Left ventricle myocardium inferior (tissue), 1 donor: ENCODE data around the gene SAMD4A. TPM values are rescaled to one million over a fixed set of nuclear protein-coding genes. Genes with fewer than 3 reads are reported as not detected.
A peak's percentile ranks its signal among the peaks of the same experiment; 100 is the strongest.

ENCODE experiments used
- DNase-seq: peaks from one replicate; pipeline ENCODE4 v3.0.0-alpha.2; 2020
- H3K27ac ChIP-seq: fragments of 200-600 bp; replicated peaks from 2 replicates; pipeline ENCODE4 v1.8.0; 2021
- H3K27me3 ChIP-seq: fragments of 200-600 bp; 2 replicates; pipeline ENCODE4 v1.8.0; 2021; ENCODE audit warnings: low read depth
- H3K36me3 ChIP-seq: fragments of 200-600 bp; 2 replicates; pipeline ENCODE4 v1.8.0; 2021
- H3K4me1 ChIP-seq: fragments of 200-600 bp; 2 replicates; pipeline ENCODE4 v1.8.0; 2021
- H3K4me3 ChIP-seq: fragments of 200-600 bp; 2 replicates; pipeline ENCODE4 v1.8.0; 2021; ENCODE audit warnings: mild to moderate bottlenecking, moderate library complexity
- H3K9me3 ChIP-seq: fragments of 200-600 bp; replicated peaks from 2 replicates; pipeline ENCODE4 v1.8.0; 2021
- CTCF ChIP-seq: fragments of 200-600 bp; IDR thresholded peaks from 2 replicates; pipeline ENCODE4 v1.8.0; 2021; ENCODE audit warnings: antibody characterized with exemption, mild to moderate bottlenecking, borderline replicate concordance
- intact Hi-C: fragments of 100-400 bp; cut with micrococcal nuclease; formaldehyde crosslinking; loops from one replicate; pipeline ENCODE4 v1.11.0; 2022
- total RNA-seq: library from RNA; stranded (reverse); fragmentation: NEBNext Ultra II Directional; extraction: Animal tissue kit (Norgen Biotek cat#: 25700); gene quantifications from one replicate; pipeline ENCODE4 v1.2.1, GENCODE V29; 2021
- donor health status: DM: no; HTN: yes; CAD: no; lungs with severe emphysema.

Gene SAMD4A
- total RNA-seq, 1 donor from 2014 or later, result 173 TPM

GRCh38 chr14:54633076-54633475, 66.1 kb downstream of the SAMD4A start:
- TF ChIP-seq CTCF, result no peak
- no peak for DNase-seq
- H3K27ac ChIP-seq, result peak overlapping the region; percentile 25
- no peak overlapping the region for H3K4me3 ChIP-seq
- intact Hi-C loops, result no loop called here
- no peaks in the 10 kb centered on the region for H3K9me3 ChIP-seq
- H3K36me3 ChIP-seq, result no peaks in the 10 kb centered on the region
- no peaks in the 10 kb centered on the region for H3K27me3 ChIP-seq
- peaks cover 81% of the 10 kb centered on the region for H3K4me1 ChIP-seq

GRCh38 chr14:54637270-54638134, 70.6 kb downstream of the SAMD4A start:
- H3K27ac ChIP-seq, result no peak overlapping the region
- intact Hi-C loops, result no loop called here
- TF ChIP-seq CTCF, result no peak

GRCh38 chr14:54638135-54638446, 71.2 kb downstream of the SAMD4A start:
- no peaks in the 10 kb centered on the region for H3K27me3 ChIP-seq

More at GRCh38 chr14:54637270-54638134, 70.6 kb downstream of the SAMD4A start:
- Histone ChIP-seq H3K4me1 (peaks cover 93% of the 10 kb centered on the region), H3K4me3 (no peak overlapping the region), H3K27me3 (no peaks in the 10 kb centered on the region), H3K36me3 (no peaks in the 10 kb centered on the region), H3K9me3 (no peaks in the 10 kb centered on the region)
- no peak for DNase-seq

GRCh38 chr14:54639611-54640010, 72.7 kb downstream of the SAMD4A start:
- Histone ChIP-seq H3K9me3 (no peaks in the 10 kb centered on the region), H3K36me3 (no peaks in the 10 kb centered on the region), H3K4me1 (peaks cover 93% of the 10 kb centered on the region), H3K27ac (no peak overlapping the region), H3K4me3 (no peak overlapping the region), H3K27me3 (no peaks in the 10 kb centered on the region)
- DNase-seq, result no peak
- intact Hi-C loops, result no loop called here
- TF ChIP-seq CTCF, result no peak

More at GRCh38 chr14:54638135-54638446, 71.2 kb downstream of the SAMD4A start:
- Histone ChIP-seq H3K9me3 (no peaks in the 10 kb centered on the region), H3K4me3 (no peak overlapping the region), H3K4me1 (peaks cover 93% of the 10 kb centered on the region), H3K36me3 (no peaks in the 10 kb centered on the region), H3K27ac (no peak overlapping the region)
- no peak for TF ChIP-seq CTCF
- intact Hi-C loops, result no loop called here
- DNase-seq, result no peak

GRCh38 chr14:54640506-54640905, 73.6 kb downstream of the SAMD4A start:
- intact Hi-C loops, result no loop called here
- Histone ChIP-seq H3K4me3 (no peak overlapping the region), H3K27me3 (no peaks in the 10 kb centered on the region), H3K4me1 (peaks cover 92% of the 10 kb centered on the region), H3K27ac (peak overlapping the region; percentile 10), H3K36me3 (no peaks in the 10 kb centered on the region), H3K9me3 (no peaks in the 10 kb centered on the region)
- TF ChIP-seq CTCF, result no peak
- DNase-seq, result no peak
